ENCODE measurements around the gene HDAC5.
"Not testable (repeated sequence)": the region's sequence is repeated elsewhere in the genome, so short reads cannot be mapped to it uniquely, and the experiment has no call there.

The HDAC5 gene

DNA sequence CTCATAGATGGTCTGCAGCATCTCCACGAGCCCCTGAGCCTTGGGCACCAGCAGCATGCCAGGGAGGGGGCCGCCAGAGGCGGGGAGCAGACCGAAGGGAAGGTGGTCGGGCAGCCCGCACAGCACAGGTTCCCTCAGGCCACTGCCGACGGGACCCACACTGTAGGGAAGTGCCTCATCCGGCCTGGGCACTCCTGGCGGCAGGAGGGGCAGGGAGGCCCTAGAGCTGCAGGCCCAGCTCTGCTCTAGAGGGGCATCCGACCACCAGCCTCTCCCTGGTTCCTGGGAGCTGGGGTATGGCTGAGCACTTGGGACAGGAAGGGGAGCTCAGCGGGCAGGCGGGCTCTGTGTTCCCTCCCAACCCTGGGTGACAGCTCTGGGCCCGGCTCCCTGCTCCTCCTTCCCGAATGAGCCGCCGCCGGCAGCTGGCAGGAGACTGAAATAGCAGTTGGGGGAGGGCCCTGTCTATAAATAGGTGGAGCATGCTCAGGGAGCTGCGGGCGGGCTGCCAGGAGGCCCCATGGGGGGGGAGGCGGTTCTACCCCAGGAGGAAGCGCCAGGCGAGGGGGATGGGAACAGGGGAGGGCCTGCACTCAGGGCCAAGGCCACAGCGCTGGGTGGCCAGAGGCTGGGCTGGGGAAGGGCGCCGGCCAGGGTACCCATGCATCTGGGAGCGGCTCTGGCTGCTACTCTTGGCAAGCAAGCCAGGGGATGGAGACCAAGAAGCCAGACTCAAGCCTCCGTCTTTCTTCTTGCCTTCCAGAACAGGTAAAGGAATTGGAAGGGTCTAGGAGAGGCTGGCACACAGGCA is 12.4 kb downstream of the HDAC5 start:
- peak; percentile 79 for DNase-seq

DNA sequence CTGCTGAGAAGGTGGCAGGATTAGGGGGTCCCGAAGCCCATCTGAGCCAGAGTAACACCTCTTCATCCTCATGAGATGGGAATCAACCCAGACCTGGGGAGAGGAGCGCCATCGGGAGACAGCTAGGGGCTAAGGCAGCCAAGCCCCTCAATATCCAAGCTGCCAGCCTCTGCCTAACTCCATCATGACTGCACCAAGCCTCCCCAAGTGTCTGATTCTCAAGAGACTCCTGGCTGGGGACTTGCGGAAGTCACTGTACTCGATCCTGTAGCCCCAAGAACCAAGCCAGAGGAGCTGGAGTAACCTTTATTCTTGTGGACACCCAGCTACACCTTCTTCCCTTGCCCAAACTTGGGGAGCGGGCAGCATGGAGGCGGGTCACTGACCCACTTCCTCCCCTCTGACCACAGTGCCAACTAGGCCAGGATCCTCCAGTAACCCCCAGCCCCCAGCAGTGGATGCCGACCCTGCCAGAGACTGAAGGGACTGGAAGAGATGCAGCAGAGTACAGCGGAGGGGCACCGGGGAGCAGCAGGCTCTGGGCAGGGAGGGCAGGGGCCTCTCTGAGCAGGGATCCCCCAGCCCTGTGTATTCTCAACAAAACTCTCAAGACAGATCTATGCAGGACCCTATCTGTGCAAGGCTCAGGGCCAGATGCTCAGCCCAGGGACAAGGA is 13.3 kb downstream of the HDAC5 start:
- no peak for DNase-seq

GRCh38 chr17:44109312-44109630 is 14.2 kb downstream of the HDAC5 start:
- no peak for DNase-seq

- no peak for DNase-seq
These were observed 14.8 kb downstream of the HDAC5 start for GRCh38 chr17:44108440-44109311.

DNA sequence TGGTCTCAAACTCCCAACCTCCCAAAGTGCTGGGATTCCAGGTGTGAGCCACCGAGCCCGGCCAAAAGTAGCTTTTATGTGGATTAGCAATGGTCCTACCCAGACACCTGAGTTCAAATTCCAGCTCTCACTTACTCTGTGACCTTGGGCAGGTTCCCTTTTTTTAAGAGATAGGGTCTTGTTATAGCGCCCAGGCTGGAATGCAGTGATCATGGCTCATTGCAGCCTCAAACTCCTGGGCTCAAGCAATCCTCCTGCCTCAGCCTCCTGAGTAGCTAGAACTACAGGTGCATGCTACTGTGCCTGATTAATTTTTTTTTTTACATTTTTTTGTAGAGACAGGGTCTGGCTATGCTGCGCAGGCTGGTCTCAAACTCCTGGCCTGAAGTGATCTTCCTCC is 16.6 kb downstream of the HDAC5 start:
- DNase-seq = no peak

DNA sequence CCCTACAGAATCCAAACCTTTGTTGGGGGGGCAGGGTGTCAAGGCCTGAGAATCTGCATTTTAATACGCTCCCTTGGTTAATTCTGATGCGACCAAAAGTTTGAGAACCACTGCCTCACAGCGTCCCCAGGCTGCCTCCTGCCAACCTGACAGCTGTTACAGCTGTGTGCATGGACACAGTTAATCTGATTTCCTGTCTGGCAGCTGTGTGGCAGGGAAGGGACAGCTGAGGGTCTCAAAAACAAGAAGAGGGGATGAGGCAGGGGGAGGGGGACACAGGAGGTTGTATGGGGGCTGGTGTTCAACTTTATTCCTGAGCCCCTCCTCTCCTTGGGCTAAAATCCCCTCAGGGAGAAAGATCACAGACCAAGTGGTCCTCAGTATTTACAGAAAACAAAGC is 17.5 kb downstream of the HDAC5 start:
- DNase-seq = no peak

DNA sequence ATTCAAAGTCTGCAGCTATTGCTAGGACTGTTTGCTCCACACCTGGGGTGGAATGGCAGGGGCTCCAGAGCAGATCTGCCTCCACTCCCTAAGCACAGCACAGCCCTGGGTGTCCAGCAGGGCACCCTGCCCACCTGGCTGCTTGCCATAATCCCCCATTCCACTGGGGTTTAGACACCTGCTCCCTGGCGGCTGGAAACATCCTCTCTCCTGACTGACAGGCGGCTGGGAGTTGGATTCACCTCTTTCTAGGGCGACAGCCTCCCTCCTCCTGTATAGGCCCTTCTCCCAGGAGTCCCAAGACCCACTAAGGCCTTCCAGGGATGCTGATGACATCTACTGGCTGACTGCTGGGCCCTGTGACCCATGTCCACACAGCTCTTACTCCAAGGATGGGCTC is 18.0 kb downstream of the HDAC5 start:
- no peak for DNase-seq

GRCh38 chr17:44102849-44103622 is 20.4 kb downstream of the HDAC5 start:
- DNase-seq = no peak

DNA sequence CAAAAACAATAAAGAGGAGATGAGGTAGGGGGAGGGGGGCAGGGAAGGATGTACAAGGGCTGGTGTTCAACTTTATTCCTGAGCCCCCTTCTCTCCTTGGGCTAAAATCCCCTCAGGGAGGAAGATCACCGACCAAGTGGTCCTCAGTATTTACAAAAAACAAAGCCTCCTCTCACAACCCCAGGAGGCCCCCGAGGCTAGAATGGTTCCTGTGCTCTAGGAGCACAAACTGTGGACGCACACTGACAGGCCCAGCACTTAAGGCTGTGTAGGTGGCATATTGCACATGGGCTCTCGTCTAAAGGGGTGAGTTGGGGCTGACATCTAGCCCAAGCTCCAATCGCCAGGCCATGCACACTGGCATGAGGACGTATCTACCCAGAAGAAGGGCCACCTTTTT is 21.6 kb downstream of the HDAC5 start:
- DNase-seq = not testable (repeated sequence)

DNA sequence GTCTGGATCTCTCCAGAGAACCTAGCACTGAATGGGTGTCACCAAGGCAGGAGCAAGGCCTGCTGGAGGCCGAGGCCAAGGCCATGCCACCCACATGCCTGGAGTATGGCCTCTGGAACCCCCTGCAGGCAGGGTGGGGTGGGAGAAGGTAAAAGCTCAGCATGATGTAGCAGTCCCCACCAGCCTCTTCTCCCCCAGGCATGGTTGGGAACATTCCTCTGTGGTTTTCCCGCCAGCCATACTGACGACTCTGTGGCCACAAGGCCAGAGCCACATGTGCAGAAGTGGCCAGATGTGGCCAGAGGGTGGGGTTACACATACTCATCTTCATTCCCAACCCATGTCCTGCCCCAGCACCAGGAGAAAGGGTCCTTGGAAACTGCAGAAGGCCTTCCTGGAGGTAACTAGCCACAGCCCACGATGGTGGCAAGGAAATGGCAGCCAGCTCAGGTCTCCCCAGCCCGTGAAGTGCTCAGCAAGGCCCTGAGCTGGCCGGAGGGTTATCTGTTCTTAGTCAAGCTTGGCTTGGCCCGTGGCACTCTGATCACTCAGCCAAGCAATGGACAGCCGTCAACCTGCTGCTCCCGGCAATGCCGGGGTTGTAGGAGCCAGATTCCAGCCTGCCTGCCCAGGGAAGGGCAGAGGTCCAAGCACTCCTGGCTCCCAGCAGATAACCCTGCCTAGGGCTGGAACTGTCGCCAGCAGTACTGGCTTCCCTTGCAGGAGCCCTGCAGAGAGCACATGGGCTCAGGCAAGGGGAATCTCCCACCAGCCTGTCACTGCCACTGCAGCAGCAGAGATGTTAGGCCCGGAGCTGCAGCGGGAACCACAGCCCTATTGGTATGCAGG is 26.1 kb downstream of the HDAC5 start:
- DNase-seq = no peak

GRCh38 chr17:44095647-44096496 is 27.6 kb downstream of the HDAC5 start:
- peak; percentile 15 for DNase-seq

DNA sequence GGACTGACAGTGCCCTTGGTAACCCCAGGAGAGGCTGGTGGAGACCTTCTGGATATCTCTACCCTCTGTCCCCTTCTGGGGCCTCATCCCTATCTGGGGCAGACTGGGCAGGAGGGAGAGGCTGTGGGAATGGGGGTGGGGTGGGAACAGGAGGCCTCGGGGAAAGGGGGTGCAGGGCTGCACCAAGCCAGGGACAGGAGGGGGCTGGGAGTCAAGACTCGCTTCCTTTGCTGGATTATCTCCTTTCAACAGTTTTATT is 28.1 kb downstream of the HDAC5 start:
- no peak for DNase-seq

DNA sequence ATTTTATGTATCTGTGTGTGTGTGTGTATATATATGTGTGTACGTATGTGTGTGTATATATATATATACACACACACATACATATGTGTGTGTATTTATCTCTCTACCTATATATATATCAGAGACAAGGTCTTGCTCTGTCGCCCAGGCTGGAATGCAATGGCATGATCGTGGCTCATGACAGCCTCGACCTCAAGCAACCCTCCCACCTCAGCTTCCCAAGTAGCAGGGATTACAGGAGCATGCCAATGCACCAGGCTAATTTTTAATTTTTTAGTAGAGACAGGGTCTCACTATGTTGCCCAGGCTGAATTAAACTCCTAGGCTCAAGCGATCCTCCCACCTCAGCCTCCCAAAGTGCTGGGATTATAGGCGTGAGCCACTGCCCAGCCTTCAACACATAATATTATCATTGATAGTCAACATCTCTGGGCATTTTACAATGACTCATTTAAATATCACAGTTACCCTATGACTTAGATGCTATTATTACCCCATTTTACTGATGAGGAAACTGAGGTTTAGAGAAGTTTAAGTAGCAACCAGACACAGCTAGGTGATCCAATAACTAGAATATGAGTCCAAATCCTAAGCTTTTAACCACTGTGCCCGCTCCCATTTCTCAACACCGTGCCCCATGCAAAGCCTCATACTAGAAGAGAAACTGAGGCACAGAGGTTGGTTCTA is 28.6 kb downstream of the HDAC5 start:
- no peak for DNase-seq

DNA sequence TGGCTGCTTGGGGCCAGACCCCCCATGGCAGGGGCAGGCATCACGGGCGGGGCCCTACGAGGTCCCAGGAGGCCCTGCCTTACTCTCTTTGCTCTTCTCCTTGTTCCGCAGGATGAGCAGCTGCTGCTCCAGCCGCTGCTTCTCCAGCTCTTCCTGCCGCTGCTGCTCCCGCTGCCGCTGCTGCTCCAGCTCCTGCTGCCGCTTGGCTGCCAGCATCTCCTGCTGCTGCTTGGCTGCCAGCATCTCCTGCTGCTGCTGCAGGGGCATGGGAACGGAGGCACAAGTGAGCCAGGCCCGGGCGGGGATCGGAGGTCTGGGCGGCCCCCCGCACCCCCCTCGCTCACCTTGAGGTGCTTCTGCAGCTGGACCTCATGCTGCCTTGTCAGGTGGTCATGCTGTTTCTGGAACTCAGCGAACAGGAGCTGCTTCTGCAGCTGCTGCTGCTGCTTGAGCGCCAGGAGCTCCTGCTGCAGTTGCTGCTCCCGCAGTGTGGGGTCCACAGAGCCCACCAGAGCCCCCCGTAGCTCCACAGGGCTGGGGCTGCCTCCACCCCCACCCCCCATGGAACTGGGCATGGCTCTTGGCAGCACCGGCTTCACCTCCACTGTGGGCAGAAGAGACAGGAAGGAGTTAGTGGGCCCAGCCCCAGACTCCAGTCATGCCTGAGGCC is 30.1 kb downstream of the HDAC5 start:
- DNase-seq = no peak

DNA sequence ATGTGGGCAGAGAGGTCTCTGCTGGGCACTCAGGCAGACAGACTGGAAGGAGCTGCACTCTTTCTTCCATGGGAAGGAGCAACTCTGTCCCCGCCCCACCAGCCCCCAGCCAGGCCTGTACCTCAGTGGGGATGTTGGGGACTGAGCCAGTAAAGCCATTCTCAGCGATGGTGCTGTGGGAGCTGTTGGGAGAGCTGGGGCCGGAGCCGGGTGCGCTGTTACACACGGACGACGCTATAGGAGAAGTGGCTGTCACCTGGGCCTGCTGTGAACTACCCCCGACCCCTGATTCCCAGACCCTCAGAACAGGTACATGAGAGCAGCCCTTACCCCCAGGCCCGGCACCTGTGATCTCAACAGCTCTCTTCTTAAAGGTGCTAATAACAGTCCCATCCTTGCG is 31.4 kb downstream of the HDAC5 start:
- DNase-seq = no peak

DNA sequence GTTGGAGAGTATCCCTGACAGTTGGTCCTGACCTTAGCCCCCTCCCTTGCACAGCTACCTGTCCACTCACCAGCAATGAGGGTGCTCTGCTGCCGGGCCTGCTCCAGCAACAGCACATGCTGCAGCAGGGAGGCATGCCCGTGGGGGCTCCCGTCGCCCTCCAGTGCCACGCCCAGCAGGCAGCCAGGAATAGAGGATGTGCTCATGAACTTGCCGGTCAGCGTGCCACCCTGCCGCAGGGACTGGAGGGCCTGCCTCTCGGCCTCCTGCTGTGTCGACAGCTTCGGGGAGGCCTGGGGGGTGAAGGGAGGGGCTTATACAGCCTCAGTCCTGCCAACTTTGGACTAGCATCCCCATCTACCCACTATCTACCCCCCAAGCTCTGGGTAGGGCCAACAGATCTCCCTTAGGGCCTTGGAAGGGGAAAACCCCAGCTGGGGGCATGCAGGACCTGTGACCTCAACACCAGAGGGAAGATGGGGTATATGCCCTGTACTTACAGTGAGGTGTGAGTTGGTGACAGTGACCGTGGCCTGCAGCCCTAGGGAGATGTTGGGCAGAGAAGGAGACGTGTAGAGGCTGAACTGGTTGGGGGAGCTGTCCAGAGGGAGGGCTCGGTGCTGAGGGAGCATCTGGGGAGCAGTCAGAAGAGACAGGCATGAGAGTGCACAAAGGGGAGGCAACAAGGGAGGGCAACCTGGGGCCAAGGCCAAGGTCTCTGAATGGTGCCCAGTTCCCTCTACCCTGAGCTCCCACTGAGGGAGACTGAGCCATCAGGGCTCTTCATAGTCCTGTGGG is 32.0 kb downstream of the HDAC5 start:
- DNase-seq = no peak

DNA sequence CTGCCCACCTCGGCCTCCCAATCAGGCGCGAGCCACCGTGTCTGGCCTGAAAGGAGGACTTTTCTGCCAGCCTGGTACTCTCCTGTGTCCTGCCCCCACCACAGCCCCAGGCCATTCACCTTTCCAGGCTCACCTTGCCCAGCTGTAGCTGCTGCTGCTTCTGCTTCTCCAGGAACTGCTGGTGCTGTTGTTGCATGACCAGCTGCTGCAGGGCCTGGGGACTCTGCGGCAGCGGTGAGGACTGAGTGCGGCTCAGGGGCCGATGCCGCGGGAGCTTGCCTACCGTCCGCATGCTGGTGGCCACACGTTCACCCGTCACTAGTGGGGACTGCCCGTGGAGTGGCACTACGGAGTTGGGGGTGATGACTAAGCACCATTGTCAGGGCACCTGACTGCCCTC is 35.2 kb downstream of the HDAC5 start:
- no peak for DNase-seq

DNA sequence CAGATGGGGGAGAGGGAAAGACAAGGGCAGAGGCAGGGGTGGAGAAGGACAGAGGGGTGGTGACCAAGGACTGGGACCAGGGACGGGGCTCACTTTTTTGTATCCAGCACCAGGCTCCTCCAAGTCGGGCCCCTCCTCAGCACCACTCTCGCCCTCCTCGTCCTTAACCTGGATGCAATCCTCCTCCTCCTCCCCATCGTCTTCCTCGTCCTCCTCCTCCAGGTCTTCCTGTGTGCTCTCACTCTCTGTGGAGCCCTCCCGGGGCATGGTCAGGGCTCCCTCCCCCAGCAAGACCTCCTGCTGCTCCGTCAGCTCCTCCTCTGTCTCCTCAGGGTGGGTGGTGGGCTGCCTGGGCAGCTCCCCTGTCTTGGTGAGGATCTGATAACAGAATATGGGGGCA is 36.1 kb downstream of the HDAC5 start:
- DNase-seq = no peak

Data from CD4-positive, alpha-beta T cell treated with Interleukin-6 for 4 hours (primary cell).